PC-9 (cell line): ENCODE data around the gene ZNF587B.
"Not testable (repeated sequence)": the region's sequence is repeated elsewhere in the genome, so short reads cannot be mapped to it uniquely, and the experiment has no call there.

Experiments used
- EZH2 ChIP-seq: fragments of 200-600 bp; sonication (generic); IDR thresholded peaks from 2 replicates; pipeline ENCODE4 v1.8.0; 2017; ENCODE audit warnings: antibody characterized with exemption, low read depth
- TF ChIP-seq, protein P1 (sequence below): fragments of 200-600 bp; sonication (generic); conservative IDR thresholded peaks from 2 replicates; pipeline ENCODE4 v1.6.1; 2017; ENCODE audit warnings: mixed run types, antibody characterized with exemption, mild to moderate bottlenecking, moderate library complexity

- TF ChIP-seq, protein P1, sequence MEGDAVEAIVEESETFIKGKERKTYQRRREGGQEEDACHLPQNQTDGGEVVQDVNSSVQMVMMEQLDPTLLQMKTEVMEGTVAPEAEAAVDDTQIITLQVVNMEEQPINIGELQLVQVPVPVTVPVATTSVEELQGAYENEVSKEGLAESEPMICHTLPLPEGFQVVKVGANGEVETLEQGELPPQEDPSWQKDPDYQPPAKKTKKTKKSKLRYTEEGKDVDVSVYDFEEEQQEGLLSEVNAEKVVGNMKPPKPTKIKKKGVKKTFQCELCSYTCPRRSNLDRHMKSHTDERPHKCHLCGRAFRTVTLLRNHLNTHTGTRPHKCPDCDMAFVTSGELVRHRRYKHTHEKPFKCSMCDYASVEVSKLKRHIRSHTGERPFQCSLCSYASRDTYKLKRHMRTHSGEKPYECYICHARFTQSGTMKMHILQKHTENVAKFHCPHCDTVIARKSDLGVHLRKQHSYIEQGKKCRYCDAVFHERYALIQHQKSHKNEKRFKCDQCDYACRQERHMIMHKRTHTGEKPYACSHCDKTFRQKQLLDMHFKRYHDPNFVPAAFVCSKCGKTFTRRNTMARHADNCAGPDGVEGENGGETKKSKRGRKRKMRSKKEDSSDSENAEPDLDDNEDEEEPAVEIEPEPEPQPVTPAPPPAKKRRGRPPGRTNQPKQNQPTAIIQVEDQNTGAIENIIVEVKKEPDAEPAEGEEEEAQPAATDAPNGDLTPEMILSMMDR: not testable (repeated sequence)
- not testable (repeated sequence) for TF ChIP-seq EZH2
These were observed 33.5 kb upstream of the ZNF587B start for GRCh38 chr19:57796580-57796979.
